ENCODE results near the gene CD38. TPM values are rescaled to one million over a fixed set of nuclear protein-coding genes. Genes with fewer than 3 reads are reported as not detected.

CD38 gene
- total and polyA plus RNA-seq, 7 donors, result 1.2 to 11.4 (median 2.2) TPM

DNA sequence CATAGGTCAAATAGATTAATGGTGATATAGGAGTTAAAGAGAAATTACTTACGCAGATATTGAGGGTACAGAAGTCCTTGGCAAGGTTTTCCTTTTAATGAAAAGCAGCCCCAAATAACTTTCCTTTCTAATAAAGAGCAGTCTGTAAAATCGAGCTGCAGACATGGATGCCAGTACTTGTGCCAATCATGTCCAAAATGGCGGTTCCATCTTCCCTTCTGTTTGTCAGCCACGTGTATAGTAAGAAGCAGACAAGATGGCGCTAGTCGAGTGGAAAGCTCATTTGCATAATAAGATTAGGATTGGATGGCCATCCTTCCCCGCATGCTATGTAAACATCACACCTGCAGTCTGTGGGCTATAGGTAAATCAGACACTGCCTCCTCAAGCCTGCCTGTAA is 92.0 kb downstream of the CD38 start:
- WGBS, 2 donors, result 86 to 88% methylated on average over 7 of the region's 7 CpGs
- Histone ChIP-seq H3K4me3 (no peak overlapping the region), H3K27ac (peak overlapping the region in 1 of 4 donors; percentile 57), H3K9me3 (no peaks in the 10 kb centered on the region), H3K27me3 (no peaks in the 10 kb centered on the region), H3K36me3 (no peaks in the 10 kb centered on the region), H3K4me1 (no peaks in the 10 kb centered on the region)
- TF ChIP-seq POLR2AphosphoS5 (IDR thresholded peaks at IDR 0.05) (no peak), POLR2A (IDR thresholded peaks at IDR 0.05) (no peak), CTCF (IDR thresholded peaks at IDR 0.05) (no peak), EP300 (IDR thresholded peaks at IDR 0.05) (no peak)
- DNase-seq, result no peak
- intact Hi-C loops (cut with DNase I), result no loop called here

- no peaks in the 10 kb centered on the region for H3K4me1 ChIP-seq
- no peaks in the 10 kb centered on the region for H3K27me3 ChIP-seq
- H3K4me3 ChIP-seq, result no peak overlapping the region
- no peak for DNase-seq
- WGBS, 2 donors, result 91 to 92% methylated on average over 4 of the region's 4 CpGs
- H3K27ac ChIP-seq, result peak overlapping the region in 1 of 4 donors; percentile 77
- no peaks in the 10 kb centered on the region for H3K9me3 ChIP-seq
- no peaks in the 10 kb centered on the region for H3K36me3 ChIP-seq
- TF ChIP-seq CTCF (IDR thresholded peaks at IDR 0.05), result no peak
- no peak for TF ChIP-seq POLR2AphosphoS5 (IDR thresholded peaks at IDR 0.05)
- no peak for TF ChIP-seq EP300 (IDR thresholded peaks at IDR 0.05)
- TF ChIP-seq POLR2A (IDR thresholded peaks at IDR 0.05), result no peak
- intact Hi-C loops (cut with DNase I), result no loop called here
These were observed 93.0 kb downstream of the CD38 start for GRCh38 chr4:15870921-15871664.

DNA sequence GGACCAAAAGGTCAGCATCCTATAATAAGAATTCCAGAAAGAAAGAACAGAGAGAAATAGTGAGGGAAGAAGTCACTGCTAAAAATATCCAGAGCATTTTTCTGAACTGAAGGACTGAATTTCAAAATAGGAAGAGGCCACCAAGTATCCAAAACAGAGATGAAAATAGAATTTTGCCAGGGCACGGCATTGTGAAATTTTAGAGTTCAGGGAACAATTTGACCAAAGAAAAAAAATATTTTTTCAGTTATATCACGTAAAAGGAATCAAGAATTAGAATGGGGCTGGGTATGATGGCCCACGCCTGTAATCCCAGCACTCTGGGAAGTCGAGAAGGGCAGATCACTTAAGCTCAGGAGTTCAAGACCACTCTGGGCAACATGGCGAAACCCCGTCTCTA is 95.0 kb downstream of the CD38 start:
- Histone ChIP-seq H3K36me3 (no peaks in the 10 kb centered on the region), H3K27me3 (no peaks in the 10 kb centered on the region), H3K9me3 (no peaks in the 10 kb centered on the region), H3K27ac (peak overlapping the region in 1 of 4 donors; percentile 77), H3K4me1 (no peaks in the 10 kb centered on the region), H3K4me3 (no peak overlapping the region)
- intact Hi-C loops (cut with DNase I), result no loop called here
- DNase-seq, result no peak
- WGBS, 2 donors, result 90 to 91% methylated on average over 6 of the region's 6 CpGs
- TF ChIP-seq EP300 (IDR thresholded peaks at IDR 0.05), result no peak
- no peak for TF ChIP-seq POLR2AphosphoS5 (IDR thresholded peaks at IDR 0.05)
- no peak for TF ChIP-seq CTCF (IDR thresholded peaks at IDR 0.05)
- no peak for TF ChIP-seq POLR2A (IDR thresholded peaks at IDR 0.05)

DNA sequence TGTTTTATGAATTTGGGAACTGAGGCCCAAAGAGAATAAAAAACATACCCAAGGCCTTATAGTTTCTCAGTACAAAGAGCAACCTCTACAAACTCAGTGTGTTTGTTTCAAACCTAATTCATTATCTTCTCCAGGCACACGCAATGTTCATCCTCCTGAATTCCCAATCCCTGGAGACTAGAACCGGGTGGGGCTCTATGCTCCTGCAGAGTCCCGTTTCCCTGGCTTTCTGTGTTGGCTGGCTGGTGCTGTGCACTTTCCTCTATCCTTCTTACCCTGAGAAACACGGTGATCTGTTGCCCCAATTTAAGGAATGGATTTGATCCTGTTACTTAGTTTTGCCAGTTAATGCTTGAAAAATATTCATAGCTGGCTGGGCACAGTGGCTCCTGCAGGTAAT is 96.5 kb downstream of the CD38 start:
- WGBS, 2 donors, result 81 to 87% methylated on average over 4 of the region's 4 CpGs
- Histone ChIP-seq H3K36me3 (no peaks in the 10 kb centered on the region), H3K9me3 (no peaks in the 10 kb centered on the region), H3K27ac (no peak overlapping the region), H3K4me1 (no peaks in the 10 kb centered on the region), H3K27me3 (no peaks in the 10 kb centered on the region), H3K4me3 (no peak overlapping the region)
- TF ChIP-seq EP300 (IDR thresholded peaks at IDR 0.05), result no peak
- TF ChIP-seq POLR2AphosphoS5 (IDR thresholded peaks at IDR 0.05), result no peak
- no peak for TF ChIP-seq POLR2A (IDR thresholded peaks at IDR 0.05)
- no peak for TF ChIP-seq CTCF (IDR thresholded peaks at IDR 0.05)
- intact Hi-C loops (cut with DNase I), result no loop called here
- DNase-seq, result no peak

Data from sigmoid colon (tissue), 7 donors.